HepG2 (cell line): ENCODE results near the gene GAREM1.

Experiments used
- FIP1L1 ChIP-seq: fragments of 200-400 bp; formaldehyde crosslinking; IDR thresholded peaks from 2 replicates; pipeline ENCODE4 v1.6.1; 2018; ENCODE audit warnings: low read depth, mild to moderate bottlenecking, low read length, moderate library complexity, borderline replicate concordance; ENCODE audit not compliant: insufficient read depth
- FOSL2 ChIP-seq: sonication (generic); formaldehyde crosslinking; IDR thresholded peaks from 2 replicates; pipeline ENCODE4 v1.4.0; 2020; ENCODE audit warnings: missing genetic modification reagents
- FOXA3 ChIP-seq: IDR thresholded peaks from 2 replicates; pipeline ENCODE4 v1.6.1; 2016; ENCODE audit warnings: missing genetic modification reagents, missing compliant biosample characterization
- POLR2AphosphoS5 ChIP-seq: IDR thresholded peaks from 2 replicates; pipeline ENCODE4 v1.6.1; 2012; ENCODE audit warnings: low read depth, low read length
- TCF7L2 ChIP-seq: IDR thresholded peaks from 2 replicates; pipeline ENCODE4 v1.6.1; 2011; ENCODE audit warnings: mild to moderate bottlenecking, low read depth, low read length, moderate library complexity

DNA sequence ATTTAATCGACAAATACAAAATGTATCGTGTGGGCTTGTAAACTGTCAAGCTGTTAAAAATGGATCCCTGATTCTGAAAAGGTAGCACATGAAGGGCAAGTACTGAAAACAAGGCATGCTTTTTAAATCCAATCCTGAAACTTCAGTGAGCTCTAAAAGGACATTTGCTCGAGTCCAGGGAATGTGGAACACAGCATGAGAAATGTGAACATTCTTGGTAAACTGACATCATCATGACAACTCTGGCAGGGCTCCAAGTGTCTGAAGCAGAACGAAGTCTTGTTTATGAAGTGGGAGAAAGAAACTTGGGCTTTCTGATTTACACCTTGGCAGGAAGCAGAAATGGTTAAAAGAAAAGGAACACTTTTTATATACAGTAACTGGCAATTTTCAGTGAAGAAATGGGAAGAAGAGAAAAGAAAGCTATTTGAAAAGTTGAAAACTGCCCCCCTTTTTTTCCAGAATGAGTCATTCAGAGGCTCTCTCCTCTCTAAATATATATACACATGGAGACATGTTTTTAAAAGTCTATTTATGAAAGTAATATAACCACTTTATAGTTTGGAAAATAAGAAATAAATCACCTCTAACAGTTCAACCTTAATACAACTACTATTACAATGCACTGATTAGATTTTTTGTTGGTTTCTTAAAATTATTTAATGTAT, 120.8 kb downstream of the GAREM1 start:
- TF ChIP-seq TCF7L2 (no peak), FOSL2 (peak; percentile 77), POLR2AphosphoS5 (no peak), FIP1L1 (no peak), FOXA3 (CRISPR knock-in tag) (0 out of 2 replicates have a peak, but pooled peaks have one; percentile 42)
